DOHH2 (cell line): ENCODE data around the gene TMC4.
A peak's percentile ranks its signal among the peaks of the same experiment; 100 is the strongest.

Experiments used
- H3F3A ChIP-seq: fragments of 200-600 bp; sonication (generic), shearing (Covaris generic); 2 replicates; pipeline ENCODE4 v1.6.0; 2016; ENCODE audit warnings: antibody characterized with exemption, mild to moderate bottlenecking; ENCODE audit not compliant: control insufficient read depth, insufficient read depth
- H3K27ac ChIP-seq: fragments of 200-600 bp; sonication (generic); 2 replicates; pipeline ENCODE4 v1.5.1; 2014; ENCODE audit warnings: low read depth, mild to moderate bottlenecking, low read length, moderate library complexity
- H3K27me3 ChIP-seq: fragments of 200-600 bp; sonication (generic); 2 replicates; pipeline ENCODE4 v1.6.1; 2014; ENCODE audit warnings: mild to moderate bottlenecking, low read length, mixed read lengths; ENCODE audit not compliant: control insufficient read depth
- H3K36me3 ChIP-seq: fragments of 200-600 bp; sonication (generic); 2 replicates; pipeline ENCODE4 v1.6.1; 2014; ENCODE audit warnings: mild to moderate bottlenecking, low read length, moderate library complexity, mixed read lengths; ENCODE audit not compliant: control insufficient read depth
- H3K4me1 ChIP-seq: fragments of 200-600 bp; sonication (generic); 2 replicates; pipeline ENCODE4 v1.6.1; 2014; ENCODE audit warnings: mild to moderate bottlenecking, low read length, mixed read lengths; ENCODE audit not compliant: control insufficient read depth
- H3K4me2 ChIP-seq: fragments of 200-600 bp; sonication (generic); 2 replicates; pipeline ENCODE4 v1.6.0; 2014; ENCODE audit warnings: mild to moderate bottlenecking, low read length, moderate library complexity
- H3K4me3 ChIP-seq: fragments of 200-600 bp; sonication (generic); 2 replicates; pipeline ENCODE4 v1.5.1; 2014; ENCODE audit warnings: mild to moderate bottlenecking, low read length, mixed read lengths
- H3K79me2 ChIP-seq: fragments of 200-600 bp; sonication (generic); 2 replicates; pipeline ENCODE4 v1.6.1; 2014; ENCODE audit warnings: mild to moderate bottlenecking, low read length, mixed read lengths; ENCODE audit not compliant: control insufficient read depth
- H3K9me2 ChIP-seq: fragments of 200-600 bp; sonication (generic); replicated peaks from 2 replicates; pipeline ENCODE4 v1.6.1; 2014; ENCODE audit warnings: mild to moderate bottlenecking, low read length, mixed read lengths; ENCODE audit not compliant: control insufficient read depth
- H3K9me3 ChIP-seq: fragments of 200-600 bp; sonication (generic); 2 replicates; pipeline ENCODE4 v1.6.1; 2014; ENCODE audit warnings: antibody characterized with exemption, low read length, mixed read lengths; ENCODE audit not compliant: control insufficient read depth, insufficient read depth
- H4K20me1 ChIP-seq: fragments of 200-600 bp; sonication (generic); 2 replicates; pipeline ENCODE4 v1.6.0; 2014; ENCODE audit warnings: low read depth, mild to moderate bottlenecking, antibody characterized with exemption, low read length, moderate library complexity; ENCODE audit not compliant: control insufficient read depth, insufficient read depth
- CTCF ChIP-seq: fragments of 200-600 bp; sonication (generic); IDR thresholded peaks from one replicate; pipeline ENCODE4 v1.5.1; 2014; ENCODE audit warnings: antibody characterized with exemption, mild to moderate bottlenecking, low read depth, low read length; ENCODE audit not compliant: poor library complexity, severe bottlenecking
- EZH2phosphoT487 ChIP-seq: fragments of 200-600 bp; sonication (generic); IDR thresholded peaks from 2 replicates; pipeline ENCODE4 v1.6.1; 2017; ENCODE audit warnings: borderline replicate concordance, mild to moderate bottlenecking, antibody characterized with exemption, low read length, moderate library complexity, mixed read lengths

Gene TMC4

GRCh38 chr19:54158812-54159351 lies 14.1 kb downstream of the TMC4 start:
- Histone ChIP-seq H3K27ac (peak overlapping the region; percentile 75), H3K4me3 (peak overlapping the region; percentile 90)

GRCh38 chr19:54156953-54157352 lies 16.0 kb downstream of the TMC4 start:
- peaks cover 3% of the 10 kb centered on the region for H3F3A ChIP-seq
- TF ChIP-seq EZH2phosphoT487 (no peak), CTCF (no peak)
- H3K4me1 ChIP-seq, result peaks cover 27% of the 10 kb centered on the region
- H3K4me2 ChIP-seq, result no peak overlapping the region
- H3K79me2 ChIP-seq, result peaks cover 27% of the 10 kb centered on the region
- H4K20me1 ChIP-seq, result no peaks in the 10 kb centered on the region
- no peak overlapping the region for H3K4me3 ChIP-seq
- H3K9me2 ChIP-seq, result no peaks in the 10 kb centered on the region
- H3K9me3 ChIP-seq, result no peaks in the 10 kb centered on the region
- H3K27ac ChIP-seq, result no peak overlapping the region
- H3K27me3 ChIP-seq, result no peaks in the 10 kb centered on the region
- peaks cover 56% of the 10 kb centered on the region for H3K36me3 ChIP-seq

More at GRCh38 chr19:54158812-54159351, 14.1 kb downstream of the TMC4 start:
- H3K36me3 ChIP-seq, result peaks cover 37% of the 10 kb centered on the region
- no peaks in the 10 kb centered on the region for H3K9me2 ChIP-seq
- peaks cover 28% of the 10 kb centered on the region for H3K79me2 ChIP-seq
- peak overlapping the region; percentile 97 for H3K4me2 ChIP-seq
- H3K27me3 ChIP-seq, result no peaks in the 10 kb centered on the region
- H3K4me1 ChIP-seq, result peaks cover 34% of the 10 kb centered on the region
- H4K20me1 ChIP-seq, result peaks cover 5% of the 10 kb centered on the region
- peaks cover 3% of the 10 kb centered on the region for H3F3A ChIP-seq
- TF ChIP-seq CTCF (no peak), EZH2phosphoT487 (no peak)
- H3K9me3 ChIP-seq, result no peaks in the 10 kb centered on the region

GRCh38 chr19:54156490-54156889 lies 16.5 kb downstream of the TMC4 start:
- Histone ChIP-seq H4K20me1 (no peaks in the 10 kb centered on the region), H3F3A (peaks cover 3% of the 10 kb centered on the region), H3K27ac (no peak overlapping the region), H3K79me2 (peaks cover 23% of the 10 kb centered on the region), H3K27me3 (no peaks in the 10 kb centered on the region), H3K9me2 (no peaks in the 10 kb centered on the region), H3K4me2 (no peak overlapping the region), H3K4me1 (peaks cover 22% of the 10 kb centered on the region), H3K4me3 (no peak overlapping the region), H3K36me3 (peaks cover 61% of the 10 kb centered on the region), H3K9me3 (no peaks in the 10 kb centered on the region)
- TF ChIP-seq EZH2phosphoT487 (no peak), CTCF (no peak)

GRCh38 chr19:54155694-54156093 lies 17.3 kb downstream of the TMC4 start:
- peaks cover 3% of the 10 kb centered on the region for H3F3A ChIP-seq

More at GRCh38 chr19:54155694-54156093, 17.3 kb downstream of the TMC4 start:
- Histone ChIP-seq H3K4me3 (no peak overlapping the region), H3K9me3 (no peaks in the 10 kb centered on the region), H3K36me3 (peaks cover 66% of the 10 kb centered on the region), H3K9me2 (no peaks in the 10 kb centered on the region), H4K20me1 (no peaks in the 10 kb centered on the region), H3K4me1 (peaks cover 14% of the 10 kb centered on the region), H3K27ac (no peak overlapping the region), H3K27me3 (no peaks in the 10 kb centered on the region), H3K79me2 (peaks cover 20% of the 10 kb centered on the region), H3K4me2 (no peak overlapping the region)
- no peak for TF ChIP-seq EZH2phosphoT487
- TF ChIP-seq CTCF, result no peak
